HEK293 (cell line): ENCODE measurements around the gene CAMK2G.

ENCODE experiments used
- BCL6B ChIP-seq: fragments of 450-650 bp; formaldehyde crosslinking; IDR thresholded peaks from 2 replicates; pipeline ENCODE4 v1.5.1; 2017; ENCODE audit warnings: missing biosample characterization, missing genetic modification characterization
- KLF1 ChIP-seq: fragments of 450-650 bp; formaldehyde crosslinking; IDR thresholded peaks from 2 replicates; pipeline ENCODE4 v1.5.1; 2016; ENCODE audit warnings: missing biosample characterization, missing genetic modification characterization
- KLF17 ChIP-seq: fragments of 450-650 bp; formaldehyde crosslinking; IDR thresholded peaks from 2 replicates; pipeline ENCODE4 v1.5.1; 2016; ENCODE audit warnings: missing biosample characterization, missing genetic modification characterization
- KLF8 ChIP-seq: fragments of 450-650 bp; formaldehyde crosslinking; IDR thresholded peaks from 2 replicates; pipeline ENCODE4 v1.5.1; 2016; ENCODE audit warnings: missing biosample characterization, missing genetic modification characterization
- PRDM6 ChIP-seq: fragments of 450-650 bp; formaldehyde crosslinking; IDR thresholded peaks from 2 replicates; pipeline ENCODE4 v1.5.1; 2017; ENCODE audit warnings: missing biosample characterization, missing genetic modification characterization
- ZBTB11 ChIP-seq: fragments of 450-650 bp; formaldehyde crosslinking; conservative IDR thresholded peaks from 2 replicates; pipeline ENCODE4 v1.5.1; 2016; ENCODE audit warnings: low read depth, missing biosample characterization, missing genetic modification characterization
- ZBTB26 ChIP-seq: fragments of 450-650 bp; formaldehyde crosslinking; optimal IDR thresholded peaks from 2 replicates; pipeline ENCODE3; 2016; ENCODE audit warnings: missing biosample characterization, mild to moderate bottlenecking, missing genetic modification characterization
- ZFHX2 ChIP-seq: fragments of 450-650 bp; formaldehyde crosslinking; conservative IDR thresholded peaks from 2 replicates; pipeline ENCODE4 v1.5.1; 2016; ENCODE audit warnings: missing biosample characterization, missing genetic modification characterization
- ZNF133 ChIP-seq: fragments of 450-650 bp; formaldehyde crosslinking; IDR thresholded peaks from 2 replicates; pipeline ENCODE4 v1.5.1; 2016; ENCODE audit warnings: missing biosample characterization, missing genetic modification characterization
- ZNF169 ChIP-seq: fragments of 450-650 bp; formaldehyde crosslinking; IDR thresholded peaks from 2 replicates; pipeline ENCODE4 v1.5.1; 2016; ENCODE audit warnings: missing biosample characterization, missing genetic modification characterization
- ZNF18 ChIP-seq: fragments of 450-650 bp; formaldehyde crosslinking; IDR thresholded peaks from 2 replicates; pipeline ENCODE4 v1.5.1; 2016; ENCODE audit warnings: missing biosample characterization, missing genetic modification characterization
- ZNF19 ChIP-seq: fragments of 450-650 bp; formaldehyde crosslinking; IDR thresholded peaks from 2 replicates; pipeline ENCODE4; 2016; ENCODE audit warnings: missing biosample characterization, missing genetic modification characterization, low read depth
- ZNF600 ChIP-seq: fragments of 450-650 bp; formaldehyde crosslinking; IDR thresholded peaks from 2 replicates; pipeline ENCODE4 v1.5.1; 2016; ENCODE audit warnings: missing biosample characterization, missing genetic modification characterization
- ZNF660 ChIP-seq: fragments of 450-650 bp; IDR thresholded peaks from 2 replicates; pipeline ENCODE4 v1.5.1; 2018; ENCODE audit warnings: missing biosample characterization, mild to moderate bottlenecking, missing genetic modification characterization
- ZNF701 ChIP-seq: fragments of 450-650 bp; formaldehyde crosslinking; IDR thresholded peaks from 2 replicates; pipeline ENCODE4 v1.5.1; 2016; ENCODE audit warnings: missing biosample characterization, missing genetic modification characterization
- ZNF76 ChIP-seq: fragments of 450-650 bp; formaldehyde crosslinking; IDR thresholded peaks from 2 replicates; pipeline ENCODE4; 2016; ENCODE audit warnings: low read depth, missing biosample characterization, missing genetic modification characterization, borderline replicate concordance
- ZXDB ChIP-seq: fragments of 450-650 bp; formaldehyde crosslinking; IDR thresholded peaks from 2 replicates; pipeline ENCODE4 v1.5.1; 2016; ENCODE audit warnings: missing biosample characterization, missing genetic modification characterization
- TF ChIP-seq, protein P1 (sequence below): fragments of 450-650 bp; formaldehyde crosslinking; IDR thresholded peaks from 2 replicates; pipeline ENCODE4 v1.5.1; 2016; ENCODE audit warnings: missing biosample characterization, missing genetic modification characterization

The CAMK2G gene

DNA sequence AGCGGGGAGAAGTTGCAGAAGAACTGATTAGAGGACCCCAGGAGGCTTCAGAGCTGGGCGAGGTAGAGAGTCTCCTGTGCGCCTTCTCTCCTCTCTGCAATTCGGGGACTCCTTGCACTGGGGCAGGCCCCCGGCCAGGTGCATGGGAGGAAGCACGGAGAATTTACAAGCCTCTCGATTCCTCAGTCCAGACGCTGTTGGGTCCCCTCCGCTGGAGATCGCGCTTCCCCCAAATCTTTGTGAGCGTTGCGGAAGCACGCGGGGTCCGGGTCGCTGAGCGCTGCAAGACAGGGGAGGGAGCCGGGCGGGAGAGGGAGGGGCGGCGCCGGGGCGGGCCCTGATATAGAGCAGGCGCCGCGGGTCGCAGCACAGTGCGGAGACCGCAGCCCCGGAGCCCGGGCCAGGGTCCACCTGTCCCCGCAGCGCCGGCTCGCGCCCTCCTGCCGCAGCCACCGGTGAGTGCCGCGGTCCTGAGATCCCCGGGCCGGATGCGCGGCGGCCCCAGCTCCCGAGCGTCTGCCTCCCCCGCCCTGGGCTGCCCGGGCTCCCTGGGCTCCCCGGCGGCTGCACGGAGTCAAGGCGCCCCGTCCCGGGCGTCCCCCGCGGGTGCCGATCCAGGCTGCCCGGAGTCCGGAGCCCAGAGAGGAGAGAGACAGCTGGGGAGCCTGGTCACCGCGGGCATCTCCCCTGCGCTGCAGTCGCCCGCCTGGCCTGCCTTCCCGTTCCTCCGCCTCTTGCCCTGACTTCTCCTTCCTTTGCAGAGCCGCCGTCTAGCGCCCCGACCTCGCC, 36.6 kb upstream of the CAMK2G start, which contains the start of gene PLAU (continued):
- TF ChIP-seq PRDM6 (tag by site-specific recombination) (no peak), KLF1 (tag by site-specific recombination) (peak; percentile 46; the same call in 1 of the 2 replicates), ZNF600 (tag by site-specific recombination) (peak; percentile 11), ZNF133 (tag by site-specific recombination) (no peak), ZNF76 (tag by site-specific recombination) (0 out of 2 replicates have a peak, but pooled peaks have one; percentile 16), ZXDB (tag by site-specific recombination) (no peak), ZFHX2 (0 out of 2 replicates have a peak, but pooled peaks have one; percentile 7), ZBTB11 (tag by site-specific recombination) (peak; percentile 35; the same call in 1 of the 2 replicates), ZNF169 (no peak), ZNF18 (tag by site-specific recombination) (no peak), ZNF19 (tag by site-specific recombination) (no peak), ZBTB26 (peak; percentile 50), ZNF701 (tag by site-specific recombination) (no peak), KLF17 (tag by site-specific recombination) (peak; percentile 20; the same call in 1 of the 2 replicates), BCL6B (no peak), ZNF660 (tag by site-specific recombination) (0 out of 2 replicates have a peak, but pooled peaks have one; percentile 49), KLF8 (tag by site-specific recombination) (peak; percentile 52; the same call in 1 of the 2 replicates)
- TF ChIP-seq, protein P1, sequence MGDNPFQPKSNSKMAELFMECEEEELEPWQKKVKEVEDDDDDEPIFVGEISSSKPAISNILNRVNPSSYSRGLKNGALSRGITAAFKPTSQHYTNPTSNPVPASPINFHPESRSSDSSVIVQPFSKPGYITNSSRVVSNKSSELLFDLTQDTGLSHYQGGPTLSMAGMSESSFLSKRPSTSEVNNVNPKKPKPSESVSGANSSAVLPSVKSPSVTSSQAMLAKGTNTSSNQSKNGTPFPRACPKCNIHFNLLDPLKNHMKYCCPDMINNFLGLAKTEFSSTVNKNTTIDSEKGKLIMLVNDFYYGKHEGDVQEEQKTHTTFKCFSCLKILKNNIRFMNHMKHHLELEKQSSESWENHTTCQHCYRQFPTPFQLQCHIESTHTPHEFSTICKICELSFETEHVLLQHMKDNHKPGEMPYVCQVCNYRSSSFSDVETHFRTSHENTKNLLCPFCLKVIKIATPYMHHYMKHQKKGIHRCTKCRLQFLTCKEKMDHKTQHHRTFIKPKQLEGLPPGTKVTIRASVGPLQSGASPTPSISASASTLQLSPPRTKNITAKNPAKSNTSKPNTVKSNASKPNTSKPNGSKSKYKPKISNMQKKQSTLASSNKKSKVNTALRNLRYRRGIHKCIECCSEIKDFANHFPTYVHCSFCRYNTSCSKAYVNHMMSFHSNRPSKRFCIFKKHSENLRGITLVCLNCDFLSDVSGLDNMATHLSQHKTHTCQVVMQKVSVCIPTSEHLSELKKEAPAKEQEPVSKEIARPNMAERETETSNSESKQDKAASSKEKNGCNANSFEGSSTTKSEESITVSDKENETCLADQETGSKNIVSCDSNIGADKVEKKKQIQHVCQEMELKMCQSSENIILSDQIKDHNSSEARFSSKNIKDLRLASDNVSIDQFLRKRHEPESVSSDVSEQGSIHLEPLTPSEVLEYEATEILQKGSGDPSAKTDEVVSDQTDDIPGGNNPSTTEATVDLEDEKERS: no peak
